Gastrocnemius medialis (tissue), 4 donors: ENCODE results near the gene HTR4. TPM values are rescaled to one million over a fixed set of nuclear protein-coding genes. Genes with fewer than 3 reads are reported as not detected.

Source experiments
- ATAC-seq, 2 donors: fragments of 150-250 bp; one replicate each; pipeline ENCODE4 v1.9.1; 2016
- DNase-seq, 2 donors: peaks; one replicate each; pipeline ENCODE4 v3.0.0-alpha.2; 2019
- H3K27ac ChIP-seq, 4 donors: fragments of 200-600 bp; sonication (generic); 1 replicate in 1 of 4; 2 replicates in 3 of 4; pipeline ENCODE4 v1.5.1; 2016 to 2018; ENCODE audit warnings: mild to moderate bottlenecking in 2 of 4, moderate library complexity in 1 of 4
- H3K27me3 ChIP-seq, 3 donors: fragments of 200-600 bp; sonication (generic) in 2 of 3; 1 replicate in 1 of 3; 2 replicates in 2 of 3; pipeline versions ENCODE4 v1.5.1 to v1.6.0; 2016 to 2019; ENCODE audit warnings: mild to moderate bottlenecking in 1 of 3, moderate library complexity in 1 of 3
- H3K36me3 ChIP-seq, 2 donors: fragments of 200-600 bp; sonication (generic) in 1 of 2; one replicate each; pipeline ENCODE4 v1.5.1; 2017 to 2018
- H3K4me1 ChIP-seq, 2 donors: fragments of 200-600 bp; sonication (generic) in 1 of 2; one replicate each; pipeline ENCODE4 v1.5.1; 2016 to 2017; ENCODE audit warnings: mild to moderate bottlenecking in 2 of 2
- H3K4me3 ChIP-seq, 4 donors: fragments of 200-600 bp; sonication (generic) in 3 of 4; 1 replicate in 1 of 4; 2 replicates in 3 of 4; pipeline ENCODE4 v1.5.1; 2016 to 2019; ENCODE audit warnings: mild to moderate bottlenecking in 2 of 4
- H3K9me3 ChIP-seq, 3 donors: fragments of 200-600 bp; sonication (generic) in 2 of 3; 1 replicate in 1 of 3; 2 replicates in 2 of 3; pipeline ENCODE4 v1.5.1; 2016 to 2019
- CTCF ChIP-seq, 5 experiments: fragments of 450-650 bp in 3 of 5; fragments of 200-600 bp in 2 of 5; sonication (generic) in 2 of 5; IDR thresholded peaks in 4 of 5; conservative IDR thresholded peaks in 1 of 5; 1 replicate in 4 of 5; 2 replicates in 1 of 5; pipeline ENCODE4 v1.5.1; 2016 to 2019; ENCODE audit warnings: antibody characterized with exemption in 5 of 5, mild to moderate bottlenecking in 3 of 5, moderate library complexity in 3 of 5
- POLR2A ChIP-seq, 2 donors: fragments of 450-650 bp; IDR thresholded peaks; one replicate each; pipeline ENCODE4 v1.6.1; 2017; ENCODE audit warnings: antibody characterized with exemption in 2 of 2, mild to moderate bottlenecking in 2 of 2, moderate library complexity in 2 of 2
- in situ Hi-C, 4 donors: fragments of 200-750 bp; cut with MboI; loops; one replicate each; pipeline versions ENCODE4 v1.15.0 to v1.8.0; 2017; ENCODE audit warnings: low sequenced_read_pairs in 4 of 4
- intact Hi-C: fragments of 100-400 bp; cut with DNase I; formaldehyde crosslinking; loops from one replicate; pipeline ENCODE4 v1.15.1; 2023; ENCODE audit warnings: low total_unique reads
- total RNA-seq, 4 donors: library from RNA; depleted of rRNA; stranded (reverse); fragments of >200 nt; gene quantifications; one replicate each; pipeline versions ENCODE4 v1.1.0 to v1.2.3, GENCODE V29; 2016

HTR4 gene
- total RNA-seq, 4 donors from 2014 or later = 0.41 to 0.51 TPM; not detected in 2

- in situ Hi-C loops = no loop called here
- no peaks in the 10 kb centered on the region for H3K36me3 ChIP-seq
These were observed 33.5 kb upstream of the HTR4 start for GRCh38 chr5:148687871-148688270.

GRCh38 chr5:148687427-148687826 lies 33.1 kb upstream of the HTR4 start:
- no peak overlapping the region for H3K27ac ChIP-seq
- H3K9me3 ChIP-seq = no peaks in the 10 kb centered on the region
- DNase-seq (no peak), ATAC-seq (no peak)
- H3K27me3 ChIP-seq = no peaks in the 10 kb centered on the region
- no peaks in the 10 kb centered on the region for H3K4me1 ChIP-seq
- intact Hi-C loops (no loop called here), in situ Hi-C loops (no loop called here)
- TF ChIP-seq CTCF (IDR thresholded peaks at IDR 0.05 in 4 of 5, conservative IDR thresholded peaks at IDR 0.05 in 1 of 5) (no peak), POLR2A (IDR thresholded peaks at IDR 0.05) (no peak)
- H3K4me3 ChIP-seq = no peak overlapping the region
- H3K36me3 ChIP-seq = no peaks in the 10 kb centered on the region

More at GRCh38 chr5:148687871-148688270, 33.5 kb upstream of the HTR4 start:
- H3K27me3 ChIP-seq = no peaks in the 10 kb centered on the region
- no peak for DNase-seq
- intact Hi-C loops = no loop called here
- H3K4me1 ChIP-seq = no peaks in the 10 kb centered on the region
- ATAC-seq = no peak
- H3K9me3 ChIP-seq = no peaks in the 10 kb centered on the region
- H3K27ac ChIP-seq = no peak overlapping the region
- TF ChIP-seq CTCF (IDR thresholded peaks at IDR 0.05 in 4 of 5, conservative IDR thresholded peaks at IDR 0.05 in 1 of 5) (no peak), POLR2A (IDR thresholded peaks at IDR 0.05) (no peak)
- H3K4me3 ChIP-seq = no peak overlapping the region

- no peaks in the 10 kb centered on the region for H3K4me1 ChIP-seq
- no peaks in the 10 kb centered on the region for H3K9me3 ChIP-seq
- no peak overlapping the region for H3K27ac ChIP-seq
- no peak overlapping the region for H3K4me3 ChIP-seq
- H3K36me3 ChIP-seq = no peaks in the 10 kb centered on the region
- no peak for TF ChIP-seq POLR2A (IDR thresholded peaks at IDR 0.05)
- no peak for TF ChIP-seq CTCF (IDR thresholded peaks at IDR 0.05 in 4 of 5, conservative IDR thresholded peaks at IDR 0.05 in 1 of 5)
- ATAC-seq = no peak
- no peak for DNase-seq
- intact Hi-C loops (no loop called here), in situ Hi-C loops (no loop called here)
- H3K27me3 ChIP-seq = no peaks in the 10 kb centered on the region
These were observed 32.3 kb upstream of the HTR4 start for GRCh38 chr5:148686660-148687059.

- intact Hi-C loops (no loop called here), in situ Hi-C loops (no loop called here)
- DNase-seq (no peak), ATAC-seq (no peak)
- Histone ChIP-seq H3K27me3 (no peaks in the 10 kb centered on the region), H3K36me3 (no peaks in the 10 kb centered on the region), H3K4me1 (no peaks in the 10 kb centered on the region), H3K9me3 (no peaks in the 10 kb centered on the region), H3K4me3 (no peak overlapping the region), H3K27ac (no peak overlapping the region)
- TF ChIP-seq POLR2A (IDR thresholded peaks at IDR 0.05) = no peak
These were observed 31.3 kb upstream of the HTR4 start for GRCh38 chr5:148685520-148686134.

DNA sequence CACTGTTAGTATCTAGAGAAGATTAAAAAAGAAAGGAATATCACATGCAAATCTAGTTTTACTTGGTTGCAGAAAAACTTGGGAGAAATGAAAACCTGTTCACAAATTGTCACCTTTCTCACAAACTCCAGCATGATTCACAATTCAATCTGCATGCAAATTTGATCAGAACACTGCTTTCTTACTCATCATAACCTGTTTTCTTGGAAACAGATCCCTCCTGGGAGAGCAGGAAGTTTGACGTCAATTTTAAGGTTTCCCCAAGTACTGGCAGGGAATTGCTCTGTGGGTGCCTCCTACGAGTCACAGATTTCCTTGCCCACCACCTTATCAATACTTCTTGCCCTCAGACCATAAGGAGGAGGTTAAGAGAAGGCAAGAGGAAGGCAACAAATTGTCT lies 30.2 kb upstream of the HTR4 start:
- H3K9me3 ChIP-seq = no peaks in the 10 kb centered on the region
- H3K4me3 ChIP-seq = no peak overlapping the region
- TF ChIP-seq POLR2A (IDR thresholded peaks at IDR 0.05) = no peak
- no peak for TF ChIP-seq CTCF (IDR thresholded peaks at IDR 0.05 in 4 of 5, conservative IDR thresholded peaks at IDR 0.05 in 1 of 5)
- no peaks in the 10 kb centered on the region for H3K4me1 ChIP-seq
- ATAC-seq (no peak), DNase-seq (no peak)
- H3K27ac ChIP-seq = no peak overlapping the region
- in situ Hi-C loops (no loop called here), intact Hi-C loops (no loop called here)
- H3K36me3 ChIP-seq = no peaks in the 10 kb centered on the region
- H3K27me3 ChIP-seq = no peaks in the 10 kb centered on the region
